Adipocyte (in vitro differentiated cells): ENCODE data around the gene MAP6D1.

ENCODE experiments used
- DNase-seq: peaks from one replicate; pipeline ENCODE4 v3.0.0-alpha.2; 2015; ENCODE audit warnings: low read depth
- H3K27me3 ChIP-seq: replicated peaks from 2 replicates; pipeline ENCODE4 v1.7.0; 2013; ENCODE audit warnings: mild to moderate bottlenecking, low read length, moderate library complexity; ENCODE audit not compliant: control insufficient read depth, insufficient read depth
- H3K36me3 ChIP-seq: 2 replicates; pipeline ENCODE4 v1.7.0; 2013; ENCODE audit warnings: low read length, mild to moderate bottlenecking, moderate library complexity; ENCODE audit not compliant: control insufficient read depth, insufficient read depth, severe bottlenecking
- H3K4me1 ChIP-seq: 2 replicates; pipeline ENCODE4 v1.7.0; 2013; ENCODE audit warnings: mild to moderate bottlenecking, low read length, moderate library complexity; ENCODE audit not compliant: control insufficient read depth, insufficient read depth
- H3K4me3 ChIP-seq: 2 replicates; pipeline ENCODE4 v1.7.0; 2013; ENCODE audit warnings: mild to moderate bottlenecking, low read length, moderate library complexity
- H3K9ac ChIP-seq: 2 replicates; pipeline ENCODE4 v1.7.0; 2013; ENCODE audit warnings: mild to moderate bottlenecking, low read length, moderate library complexity
- H3K9me3 ChIP-seq: 2 replicates; pipeline ENCODE4 v1.7.0; 2013; ENCODE audit warnings: mild to moderate bottlenecking, low read length, moderate library complexity; ENCODE audit not compliant: control insufficient read depth

MAP6D1 gene

GRCh38 chr3:183811638-183812037 lies 13.7 kb downstream of the MAP6D1 start:
- DNase-seq: no peak
- Histone ChIP-seq H3K4me1 (no peaks in the 10 kb centered on the region), H3K9me3 (no peaks in the 10 kb centered on the region), H3K4me3 (no peak overlapping the region), H3K27me3 (no peaks in the 10 kb centered on the region), H3K36me3 (peaks cover 50% of the 10 kb centered on the region), H3K9ac (no peak overlapping the region)

GRCh38 chr3:183810643-183811594 lies 14.5 kb downstream of the MAP6D1 start:
- Histone ChIP-seq H3K4me3 (no peak overlapping the region), H3K9ac (no peak overlapping the region), H3K27me3 (no peaks in the 10 kb centered on the region), H3K36me3 (peaks cover 56% of the 10 kb centered on the region), H3K9me3 (no peaks in the 10 kb centered on the region), H3K4me1 (no peaks in the 10 kb centered on the region)
- DNase-seq: no peak

- Histone ChIP-seq H3K27me3 (no peaks in the 10 kb centered on the region), H3K9me3 (no peaks in the 10 kb centered on the region), H3K36me3 (peaks cover 72% of the 10 kb centered on the region), H3K4me3 (no peak overlapping the region), H3K4me1 (no peaks in the 10 kb centered on the region), H3K9ac (no peak overlapping the region)
- DNase-seq: no peak
Measured at GRCh38 chr3:183809270-183809669, 16.1 kb downstream of the MAP6D1 start.

GRCh38 chr3:183808355-183808754 lies 17.0 kb downstream of the MAP6D1 start:
- DNase-seq: no peak
- Histone ChIP-seq H3K4me1 (no peaks in the 10 kb centered on the region), H3K9me3 (no peaks in the 10 kb centered on the region), H3K27me3 (no peaks in the 10 kb centered on the region), H3K4me3 (no peak overlapping the region), H3K36me3 (peaks cover 82% of the 10 kb centered on the region), H3K9ac (no peak overlapping the region)

GRCh38 chr3:183807881-183808280 lies 17.5 kb downstream of the MAP6D1 start:
- no peak for DNase-seq
- no peak overlapping the region for H3K4me3 ChIP-seq
- no peaks in the 10 kb centered on the region for H3K9me3 ChIP-seq
- H3K4me1 ChIP-seq: no peaks in the 10 kb centered on the region
- H3K27me3 ChIP-seq: no peaks in the 10 kb centered on the region
- no peak overlapping the region for H3K9ac ChIP-seq
- peaks cover 86% of the 10 kb centered on the region for H3K36me3 ChIP-seq

GRCh38 chr3:183807209-183807728 lies 18.1 kb downstream of the MAP6D1 start:
- Histone ChIP-seq H3K27me3 (no peaks in the 10 kb centered on the region), H3K9me3 (no peaks in the 10 kb centered on the region), H3K36me3 (peaks cover 92% of the 10 kb centered on the region), H3K4me1 (no peaks in the 10 kb centered on the region), H3K4me3 (no peak overlapping the region), H3K9ac (no peak overlapping the region)
- no peak for DNase-seq

- Histone ChIP-seq H3K36me3 (peaks cover 93% of the 10 kb centered on the region), H3K9me3 (no peaks in the 10 kb centered on the region), H3K4me1 (no peaks in the 10 kb centered on the region), H3K9ac (no peak overlapping the region), H3K4me3 (no peak overlapping the region), H3K27me3 (no peaks in the 10 kb centered on the region)
- no peak for DNase-seq
Measured at GRCh38 chr3:183802989-183803388, 22.4 kb downstream of the MAP6D1 start.

GRCh38 chr3:183801601-183802000 lies 23.8 kb downstream of the MAP6D1 start:
- Histone ChIP-seq H3K9ac (no peak overlapping the region), H3K36me3 (peaks cover 86% of the 10 kb centered on the region), H3K4me3 (no peak overlapping the region), H3K9me3 (no peaks in the 10 kb centered on the region), H3K4me1 (no peaks in the 10 kb centered on the region), H3K27me3 (no peaks in the 10 kb centered on the region)
- no peak for DNase-seq

- Histone ChIP-seq H3K9me3 (no peaks in the 10 kb centered on the region), H3K27me3 (no peaks in the 10 kb centered on the region), H3K4me1 (no peaks in the 10 kb centered on the region), H3K36me3 (peaks cover 79% of the 10 kb centered on the region), H3K9ac (no peak overlapping the region), H3K4me3 (no peak overlapping the region)
- DNase-seq: no peak
Measured at GRCh38 chr3:183800243-183800863, 25.0 kb downstream of the MAP6D1 start.

GRCh38 chr3:183799461-183799860 lies 25.9 kb downstream of the MAP6D1 start:
- no peak for DNase-seq
- Histone ChIP-seq H3K4me3 (no peak overlapping the region), H3K27me3 (no peaks in the 10 kb centered on the region), H3K4me1 (no peaks in the 10 kb centered on the region), H3K9me3 (no peaks in the 10 kb centered on the region), H3K9ac (no peak overlapping the region), H3K36me3 (peaks cover 70% of the 10 kb centered on the region)

- Histone ChIP-seq H3K27me3 (no peaks in the 10 kb centered on the region), H3K9me3 (no peaks in the 10 kb centered on the region), H3K36me3 (peaks cover 59% of the 10 kb centered on the region), H3K4me3 (no peak overlapping the region), H3K9ac (no peak overlapping the region), H3K4me1 (no peaks in the 10 kb centered on the region)
- no peak for DNase-seq
Measured at GRCh38 chr3:183797996-183798395, 27.4 kb downstream of the MAP6D1 start.
